Activated naive CD8-positive, alpha-beta T cell treated with anti-CD3 and anti-CD28 coated beads, Interleukin-2, amount 10 ng/mL, durations not matched to agents 7 days and 5 days (primary cell): ENCODE results near the gene TYRP1. TPM values are rescaled to one million over a fixed set of nuclear protein-coding genes. Genes with fewer than 3 reads are reported as not detected.

Experiments used
- ATAC-seq: fragments of 150-1000 bp; cut with Tn5 transposase; one replicate; pipeline ENCODE4 v1.10.0; 2021; ENCODE audit warnings: low read depth, moderate library complexity
- POLR2A ChIA-PET: fragments of 350-600 bp; sonication (Branson Sonifier 250); formaldehyde crosslinking; loops from one replicate; lab custom pipeline; 2021; ENCODE audit warnings: antibody characterized with exemption; lab: Charles Lee
- DNase-seq: peaks from one replicate; pipeline ENCODE4 v3.0.0; 2021
- H3K27ac Mint-ChIP-seq: one replicate; pipeline ENCODE4 v1.8.0; 2022; ENCODE audit warnings: mild to moderate bottlenecking, mixed read lengths
- H3K27me3 Mint-ChIP-seq: one replicate; pipeline ENCODE4 v1.8.0; 2022; ENCODE audit warnings: mild to moderate bottlenecking, moderate library complexity, mixed read lengths
- H3K36me3 Mint-ChIP-seq: one replicate; pipeline ENCODE4 v1.8.0; 2021; ENCODE audit warnings: mild to moderate bottlenecking, mixed read lengths
- H3K4me1 Mint-ChIP-seq: one replicate; pipeline ENCODE4 v1.8.0; 2021; ENCODE audit warnings: mixed read lengths
- H3K4me3 Mint-ChIP-seq: one replicate; pipeline ENCODE4 v1.8.0; 2022; ENCODE audit warnings: mild to moderate bottlenecking, moderate library complexity, mixed read lengths
- H3K9me3 Mint-ChIP-seq: one replicate; pipeline ENCODE4 v1.8.0; 2021; ENCODE audit warnings: mixed read lengths
- total RNA-seq, 2 experiments: library from RNA; stranded (reverse); gene quantifications; one replicate each; pipeline ENCODE4 v1.2.3, GENCODE V29; 2021

Gene TYRP1, protein sequence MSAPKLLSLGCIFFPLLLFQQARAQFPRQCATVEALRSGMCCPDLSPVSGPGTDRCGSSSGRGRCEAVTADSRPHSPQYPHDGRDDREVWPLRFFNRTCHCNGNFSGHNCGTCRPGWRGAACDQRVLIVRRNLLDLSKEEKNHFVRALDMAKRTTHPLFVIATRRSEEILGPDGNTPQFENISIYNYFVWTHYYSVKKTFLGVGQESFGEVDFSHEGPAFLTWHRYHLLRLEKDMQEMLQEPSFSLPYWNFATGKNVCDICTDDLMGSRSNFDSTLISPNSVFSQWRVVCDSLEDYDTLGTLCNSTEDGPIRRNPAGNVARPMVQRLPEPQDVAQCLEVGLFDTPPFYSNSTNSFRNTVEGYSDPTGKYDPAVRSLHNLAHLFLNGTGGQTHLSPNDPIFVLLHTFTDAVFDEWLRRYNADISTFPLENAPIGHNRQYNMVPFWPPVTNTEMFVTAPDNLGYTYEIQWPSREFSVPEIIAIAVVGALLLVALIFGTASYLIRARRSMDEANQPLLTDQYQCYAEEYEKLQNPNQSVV
- total RNA-seq = not detected

DNA sequence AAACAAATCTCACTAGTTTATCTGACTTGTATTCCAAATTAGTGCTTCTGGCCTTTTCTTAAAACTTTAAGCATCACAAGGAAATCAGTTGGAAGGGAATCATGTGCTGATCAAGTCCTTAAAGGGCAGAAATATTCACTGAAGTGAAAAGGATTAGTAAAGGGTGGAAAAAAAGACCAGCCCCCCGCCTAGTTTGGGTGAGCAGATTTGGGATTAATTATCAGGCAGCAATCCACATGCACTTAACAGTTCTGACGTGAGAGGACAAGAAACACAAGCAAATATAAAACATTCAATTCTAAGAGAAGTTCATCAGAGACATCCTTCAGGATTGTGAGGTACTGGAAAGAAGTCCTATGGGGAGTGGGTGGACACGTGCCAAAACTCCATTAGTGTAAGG is at the start of gene TYRP1:
Gene TYRP1, plus strand, starts transcription at position 245 of the 400 bp plus-strand sequence. CDS start 612 bp downstream, outside the sequence.
- DNase-seq (no peak), ATAC-seq (no peak)
- POLR2A ChIA-PET = no interaction called here
- H3K9me3 Mint-ChIP-seq = no peaks in the 10 kb centered on the region
- no peak within 1 kb of the TSS for H3K4me3 Mint-ChIP-seq
- no peaks in the 10 kb centered on the region for H3K4me1 Mint-ChIP-seq
- H3K27me3 Mint-ChIP-seq = no peaks in the 10 kb centered on the region
- no peak within 1 kb of the TSS for H3K27ac Mint-ChIP-seq
- H3K36me3 Mint-ChIP-seq = no peaks in the 10 kb centered on the region

DNA sequence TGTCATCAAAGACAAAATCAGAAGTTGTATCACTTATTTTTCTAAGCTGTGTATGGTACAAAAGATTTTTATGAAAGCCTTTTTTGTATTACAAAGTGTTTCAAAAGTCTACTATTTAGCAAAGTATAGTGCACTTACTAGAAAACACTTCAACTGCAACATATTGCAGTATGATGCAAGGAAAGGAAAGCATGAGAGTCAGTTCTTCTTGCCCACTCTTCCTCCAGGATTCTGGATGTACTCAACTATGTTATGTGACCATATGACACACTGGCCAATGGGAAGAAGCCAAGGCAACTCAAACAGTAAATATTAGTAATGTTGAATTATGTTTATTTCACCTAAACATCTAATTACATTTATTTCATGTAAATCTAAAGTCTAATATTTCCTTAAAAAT is 49.5 kb upstream of the TYRP1 start:
- Mint-ChIP-seq H3K4me1 (no peaks in the 10 kb centered on the region), H3K9me3 (peaks cover 1% of the 10 kb centered on the region), H3K27me3 (no peaks in the 10 kb centered on the region), H3K27ac (no peak overlapping the region), H3K36me3 (no peaks in the 10 kb centered on the region), H3K4me3 (no peak overlapping the region)
- POLR2A ChIA-PET = no interaction called here
- DNase-seq (no peak), ATAC-seq (no peak)

DNA sequence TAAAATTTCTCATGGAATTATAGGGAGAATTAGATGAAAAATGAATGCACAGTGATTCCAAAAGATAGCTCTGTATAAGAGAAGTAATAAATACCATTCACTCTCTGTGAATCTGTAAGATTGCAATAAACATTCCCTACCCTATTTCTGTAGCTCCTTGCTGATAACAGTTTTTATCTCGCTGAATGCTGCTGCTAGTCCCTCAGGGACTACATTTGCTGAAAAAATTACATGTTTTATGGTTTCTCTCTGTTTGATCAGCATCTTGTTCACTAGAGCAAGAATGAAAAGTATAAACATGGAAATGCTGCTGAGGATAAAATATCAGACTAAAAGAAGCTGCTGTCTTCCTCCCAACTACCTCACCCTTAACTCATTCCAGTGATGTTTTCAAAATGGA is 44.3 kb upstream of the TYRP1 start:
- POLR2A ChIA-PET = no interaction called here
- Mint-ChIP-seq H3K27me3 (no peaks in the 10 kb centered on the region), H3K4me1 (no peaks in the 10 kb centered on the region), H3K27ac (no peak overlapping the region), H3K4me3 (no peak overlapping the region), H3K36me3 (no peaks in the 10 kb centered on the region), H3K9me3 (peaks cover 1% of the 10 kb centered on the region)
- DNase-seq (no peak), ATAC-seq (no peak)

DNA sequence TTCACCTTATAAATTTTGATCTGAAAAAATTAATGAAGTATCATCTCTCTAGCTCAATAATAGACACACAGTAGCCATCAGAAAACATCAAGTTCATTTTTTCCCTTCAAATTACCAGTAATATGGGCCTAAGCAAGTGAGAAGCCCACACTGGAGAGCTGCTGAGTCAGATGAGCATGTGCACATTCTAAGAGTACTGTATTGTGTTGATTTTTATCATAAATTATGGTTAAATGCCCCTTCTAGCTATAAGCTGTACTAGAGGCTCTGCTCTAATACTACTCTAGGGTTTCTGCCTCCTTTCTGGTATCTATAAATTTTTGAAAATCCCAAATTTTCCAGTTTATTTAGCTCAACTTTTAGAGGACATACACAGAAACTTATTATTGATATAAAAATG is 42.1 kb upstream of the TYRP1 start:
- POLR2A ChIA-PET = no interaction called here
- H3K4me1 Mint-ChIP-seq = no peaks in the 10 kb centered on the region
- no peak for ATAC-seq
- DNase-seq = no peak
- no peaks in the 10 kb centered on the region for H3K36me3 Mint-ChIP-seq
- no peaks in the 10 kb centered on the region for H3K27me3 Mint-ChIP-seq
- H3K27ac Mint-ChIP-seq = no peak overlapping the region
- H3K9me3 Mint-ChIP-seq = peaks cover 1% of the 10 kb centered on the region
- H3K4me3 Mint-ChIP-seq = no peak overlapping the region

- H3K36me3 Mint-ChIP-seq = no peaks in the 10 kb centered on the region
- no peak for ATAC-seq
- DNase-seq = no peak
- H3K9me3 Mint-ChIP-seq = no peaks in the 10 kb centered on the region
- no peaks in the 10 kb centered on the region for H3K4me1 Mint-ChIP-seq
- H3K27ac Mint-ChIP-seq = no peak overlapping the region
- no peak overlapping the region for H3K4me3 Mint-ChIP-seq
- H3K27me3 Mint-ChIP-seq = no peaks in the 10 kb centered on the region
- POLR2A ChIA-PET = no interaction called here
Measured at GRCh38 chr9:12652973-12653372, 40.2 kb upstream of the TYRP1 start.

- H3K4me3 Mint-ChIP-seq = no peak overlapping the region
- no peak overlapping the region for H3K27ac Mint-ChIP-seq
- no peaks in the 10 kb centered on the region for H3K4me1 Mint-ChIP-seq
- ATAC-seq (no peak), DNase-seq (no peak)
- H3K36me3 Mint-ChIP-seq = no peaks in the 10 kb centered on the region
- H3K9me3 Mint-ChIP-seq = peaks cover 2% of the 10 kb centered on the region
- H3K27me3 Mint-ChIP-seq = no peaks in the 10 kb centered on the region
- POLR2A ChIA-PET = no interaction called here
Measured at GRCh38 chr9:12656803-12657202, 36.4 kb upstream of the TYRP1 start.

GRCh38 chr9:12657233-12657632 is 36.0 kb upstream of the TYRP1 start:
- H3K27ac Mint-ChIP-seq = no peak overlapping the region
- no peaks in the 10 kb centered on the region for H3K27me3 Mint-ChIP-seq
- no peaks in the 10 kb centered on the region for H3K4me1 Mint-ChIP-seq
- DNase-seq = no peak
- no peaks in the 10 kb centered on the region for H3K36me3 Mint-ChIP-seq
- no peak overlapping the region for H3K4me3 Mint-ChIP-seq
- ATAC-seq = no peak
- peaks cover 2% of the 10 kb centered on the region for H3K9me3 Mint-ChIP-seq
- POLR2A ChIA-PET = no interaction called here

DNA sequence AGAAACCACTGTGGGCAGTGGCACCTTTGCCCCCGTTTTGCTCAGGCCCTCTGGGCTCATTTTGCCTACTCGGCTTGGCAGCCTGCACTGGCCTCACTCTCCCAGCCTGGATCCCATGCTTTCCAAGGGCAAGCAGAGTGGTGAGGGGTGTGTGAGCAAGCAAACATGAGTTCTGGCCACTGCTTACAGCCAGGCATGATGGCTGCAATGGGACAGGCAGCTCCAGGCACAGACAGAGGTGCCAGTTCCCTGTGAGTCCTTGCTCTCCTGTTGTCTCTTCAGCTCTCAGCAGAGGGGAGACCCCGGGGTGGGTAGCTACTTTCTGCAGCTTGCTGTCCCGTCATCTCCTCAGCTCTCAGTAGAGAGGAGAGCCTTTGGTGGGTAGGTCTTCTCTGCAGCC is 35.2 kb upstream of the TYRP1 start:
- peaks cover 2% of the 10 kb centered on the region for H3K9me3 Mint-ChIP-seq
- H3K27ac Mint-ChIP-seq = no peak overlapping the region
- POLR2A ChIA-PET = no interaction called here
- H3K36me3 Mint-ChIP-seq = no peaks in the 10 kb centered on the region
- no peak overlapping the region for H3K4me3 Mint-ChIP-seq
- ATAC-seq (no peak), DNase-seq (no peak)
- H3K27me3 Mint-ChIP-seq = no peaks in the 10 kb centered on the region
- H3K4me1 Mint-ChIP-seq = no peaks in the 10 kb centered on the region

DNA sequence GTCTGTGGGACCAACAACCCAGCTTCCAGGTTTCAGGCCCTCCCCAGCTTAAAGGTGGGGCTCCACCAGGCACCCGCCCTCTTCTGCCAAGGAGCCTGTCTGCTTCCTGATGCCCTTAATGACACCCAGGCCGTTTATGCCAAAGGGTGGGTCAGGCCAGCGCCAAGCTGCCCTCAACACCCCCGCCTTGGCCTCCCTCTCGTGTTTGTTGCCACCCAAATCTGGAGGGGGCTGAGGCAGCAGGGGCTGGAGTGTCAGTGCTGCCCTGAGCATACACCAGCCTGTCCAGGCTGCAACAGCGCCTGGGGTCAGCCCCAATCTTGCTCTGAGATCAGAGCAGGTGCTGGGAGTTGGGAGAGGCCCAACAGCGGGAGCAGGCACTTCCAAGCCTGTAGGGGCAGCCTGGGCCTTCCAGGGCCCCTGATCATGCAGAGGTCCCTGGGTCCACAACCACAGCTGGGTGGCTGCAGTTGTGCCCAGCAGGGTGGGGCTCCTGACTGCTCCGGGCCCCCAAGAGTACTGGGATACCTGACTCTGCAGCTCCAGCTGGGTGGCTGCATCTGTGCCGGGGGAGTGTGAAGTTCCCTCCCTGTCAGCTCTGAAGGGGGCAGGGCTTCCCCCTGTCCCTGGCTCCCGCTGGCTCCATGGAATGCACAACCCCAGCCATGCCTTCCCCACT is 34.5 kb upstream of the TYRP1 start:
- H3K4me1 Mint-ChIP-seq = no peaks in the 10 kb centered on the region
- H3K9me3 Mint-ChIP-seq = peaks cover 2% of the 10 kb centered on the region
- no peak for ATAC-seq
- no peak overlapping the region for H3K27ac Mint-ChIP-seq
- H3K36me3 Mint-ChIP-seq = no peaks in the 10 kb centered on the region
- POLR2A ChIA-PET = no interaction called here
- H3K27me3 Mint-ChIP-seq = no peaks in the 10 kb centered on the region
- DNase-seq = no peak
- H3K4me3 Mint-ChIP-seq = no peak overlapping the region

DNA sequence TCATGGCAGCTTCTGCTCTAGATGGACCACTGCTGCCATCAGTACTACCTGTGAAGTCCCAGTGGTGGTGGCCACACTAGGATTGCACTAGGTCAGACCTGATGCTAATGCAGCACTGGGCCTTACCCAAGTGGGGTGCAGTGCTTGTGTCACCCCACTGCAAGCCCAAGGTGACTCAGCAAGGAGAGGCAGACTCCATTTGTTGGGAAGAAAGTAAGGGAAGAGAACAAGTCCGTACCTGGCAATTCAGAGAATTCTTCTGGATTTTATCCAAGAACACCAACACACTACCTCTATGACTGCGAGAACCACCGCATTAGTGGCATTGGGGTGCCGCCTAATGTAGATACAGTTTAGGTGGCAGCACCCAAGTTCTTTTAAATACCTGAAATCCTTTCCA is 34.0 kb upstream of the TYRP1 start:
- no peaks in the 10 kb centered on the region for H3K4me1 Mint-ChIP-seq
- H3K27me3 Mint-ChIP-seq = no peaks in the 10 kb centered on the region
- H3K9me3 Mint-ChIP-seq = peaks cover 2% of the 10 kb centered on the region
- POLR2A ChIA-PET = no interaction called here
- DNase-seq = no peak
- ATAC-seq = no peak
- H3K27ac Mint-ChIP-seq = no peak overlapping the region
- H3K36me3 Mint-ChIP-seq = no peaks in the 10 kb centered on the region
- no peak overlapping the region for H3K4me3 Mint-ChIP-seq

DNA sequence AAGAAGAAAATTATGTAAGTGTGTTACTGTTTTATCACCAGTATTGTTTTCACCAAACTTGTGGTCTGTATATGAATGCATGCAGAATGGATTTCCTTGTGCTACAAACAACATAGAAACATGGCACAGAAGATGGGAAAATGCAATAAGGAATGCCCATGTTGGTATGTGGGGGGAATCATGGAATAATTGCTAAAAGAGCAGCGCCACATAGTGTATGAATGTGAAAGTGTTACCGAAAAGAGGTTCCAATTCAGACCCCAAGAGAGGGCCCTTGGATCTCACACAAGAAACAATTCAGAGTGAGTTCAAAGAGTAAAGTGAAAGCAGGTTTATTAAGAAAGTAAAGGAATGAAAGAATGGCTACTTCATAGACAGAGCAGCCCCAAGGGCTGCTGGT is 26.4 kb upstream of the TYRP1 start:
- Mint-ChIP-seq H3K27ac (no peak overlapping the region), H3K36me3 (no peaks in the 10 kb centered on the region), H3K4me3 (no peak overlapping the region), H3K4me1 (no peaks in the 10 kb centered on the region), H3K27me3 (no peaks in the 10 kb centered on the region), H3K9me3 (peaks cover 2% of the 10 kb centered on the region)
- no peak for DNase-seq
- ATAC-seq = no peak
- POLR2A ChIA-PET = no interaction called here

GRCh38 chr9:12667892-12668291 is 25.3 kb upstream of the TYRP1 start:
- Mint-ChIP-seq H3K27ac (no peak overlapping the region), H3K27me3 (no peaks in the 10 kb centered on the region), H3K4me1 (no peaks in the 10 kb centered on the region), H3K9me3 (peaks cover 2% of the 10 kb centered on the region), H3K4me3 (no peak overlapping the region), H3K36me3 (no peaks in the 10 kb centered on the region)
- POLR2A ChIA-PET = no interaction called here
- DNase-seq (no peak), ATAC-seq (no peak)

DNA sequence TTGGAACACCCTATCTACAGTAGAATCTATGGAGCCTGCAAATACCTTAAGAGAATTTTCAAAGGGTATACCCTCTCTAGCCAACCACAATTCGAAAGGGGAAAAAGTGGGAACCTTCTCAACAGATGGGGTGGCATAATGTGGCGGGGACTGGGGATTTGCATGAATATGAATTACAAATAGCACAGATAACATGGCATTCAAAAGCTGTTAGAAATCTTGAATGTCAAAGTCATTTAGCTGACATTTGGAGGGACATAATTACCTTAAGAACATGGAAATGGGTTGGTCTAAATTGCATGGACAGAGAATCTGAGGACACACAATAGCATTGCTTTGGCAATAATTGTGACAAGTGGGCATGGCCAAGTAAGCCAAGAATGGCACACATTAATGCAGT is 23.2 kb upstream of the TYRP1 start:
- POLR2A ChIA-PET = no interaction called here
- H3K27me3 Mint-ChIP-seq = no peaks in the 10 kb centered on the region
- H3K4me3 Mint-ChIP-seq = no peak overlapping the region
- no peak overlapping the region for H3K27ac Mint-ChIP-seq
- H3K9me3 Mint-ChIP-seq = peaks cover 2% of the 10 kb centered on the region
- DNase-seq (no peak), ATAC-seq (no peak)
- no peaks in the 10 kb centered on the region for H3K4me1 Mint-ChIP-seq
- no peaks in the 10 kb centered on the region for H3K36me3 Mint-ChIP-seq

DNA sequence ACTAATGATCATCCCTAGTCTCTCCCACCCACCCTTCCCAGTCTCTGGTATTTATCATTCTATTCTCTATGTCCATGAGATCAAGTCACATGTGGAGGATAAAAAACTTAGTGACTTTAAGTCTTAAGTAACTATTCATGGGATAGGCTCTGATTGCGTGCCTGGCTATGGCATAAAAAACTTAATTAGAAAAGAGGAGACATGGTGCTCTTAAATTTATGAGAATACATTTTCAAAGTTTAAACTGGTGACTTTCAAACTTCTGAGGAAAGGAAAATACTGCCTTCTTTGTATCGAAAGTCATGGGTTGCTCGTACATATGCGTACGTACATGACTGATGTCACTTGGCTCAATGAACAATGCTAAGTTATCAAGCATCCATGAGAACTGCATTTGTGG is 18.2 kb upstream of the TYRP1 start:
- Mint-ChIP-seq H3K27me3 (no peaks in the 10 kb centered on the region), H3K27ac (no peak overlapping the region), H3K9me3 (no peaks in the 10 kb centered on the region), H3K36me3 (no peaks in the 10 kb centered on the region), H3K4me3 (no peak overlapping the region), H3K4me1 (no peaks in the 10 kb centered on the region)
- DNase-seq = no peak
- POLR2A ChIA-PET = no interaction called here
- no peak for ATAC-seq
